NCI-H345 (cell line): ENCODE measurements around the gene FGFR4.
A peak's percentile ranks its signal among the peaks of the same experiment; 100 is the strongest.

Experiments
- DNase-seq: peaks from one replicate; lab custom pipeline; 2025; lab: John Stamatoyannopoulos, UW

The FGFR4 gene

GRCh38 chr5:177103523-177104253 is 17.0 kb downstream of the FGFR4 start:
- DNase-seq, result no peak

DNA sequence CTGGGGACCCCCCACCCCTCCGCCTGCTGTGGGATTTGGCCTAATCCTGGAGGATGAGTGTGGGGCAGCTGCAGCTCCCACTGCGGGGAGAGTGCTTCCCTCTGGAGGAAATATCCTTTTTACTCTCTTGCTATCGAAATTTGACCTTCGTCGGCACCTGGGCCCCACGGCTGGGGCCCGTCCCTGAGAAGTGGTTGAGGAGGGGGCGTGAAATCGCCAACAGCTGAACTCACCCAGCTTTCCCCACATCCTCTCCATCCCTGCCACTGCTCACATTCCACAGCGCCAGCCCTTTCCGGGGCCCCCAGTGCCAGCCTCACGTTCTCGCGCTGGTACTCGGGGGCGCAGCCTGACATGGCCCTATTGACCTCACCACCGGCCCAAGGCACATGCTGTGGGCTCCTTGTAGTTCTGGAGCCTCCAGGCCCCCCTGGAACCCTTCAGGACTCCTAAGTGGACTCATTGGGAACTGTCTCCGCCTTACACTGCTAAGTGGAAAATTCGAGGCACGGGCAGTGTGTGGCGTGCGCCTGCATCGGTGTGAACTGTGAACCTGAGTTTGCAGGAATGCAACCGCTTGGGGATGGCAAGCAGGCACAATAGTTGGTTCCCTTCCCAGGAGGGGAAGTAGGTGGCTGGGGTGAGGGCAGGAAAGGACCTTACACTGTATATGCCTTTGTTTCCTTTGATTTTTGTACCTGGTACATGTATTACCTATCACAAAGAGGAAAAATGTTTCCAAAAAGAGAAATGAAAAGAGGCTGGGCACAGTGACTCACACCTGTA is 19.2 kb downstream of the FGFR4 start:
- no peak for DNase-seq

GRCh38 chr5:177107159-177107558 is 20.4 kb downstream of the FGFR4 start:
- no peak for DNase-seq

DNA sequence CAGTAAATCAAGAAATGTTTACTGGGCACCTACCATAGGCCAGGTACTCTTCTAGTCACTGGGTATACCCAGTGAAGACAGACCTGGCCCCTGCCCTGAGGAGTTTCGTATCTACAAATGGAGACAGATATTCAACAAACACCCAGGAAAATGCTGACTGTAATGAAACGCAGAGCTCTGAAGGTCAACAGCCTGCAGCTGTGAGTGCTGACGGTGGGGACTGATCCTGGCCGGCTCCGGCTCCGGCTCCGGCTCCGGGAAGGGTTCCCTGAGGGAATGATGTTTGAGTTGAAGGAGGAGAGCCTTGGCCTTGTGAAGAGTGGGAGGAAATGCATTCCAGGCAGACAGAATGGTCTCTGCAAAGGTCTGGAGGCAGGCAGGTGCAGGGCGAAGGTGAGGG is 23.1 kb downstream of the FGFR4 start:
- DNase-seq, result no peak

- DNase-seq, result peak; percentile 68
Measured at GRCh38 chr5:177111720-177112394, 25.1 kb downstream of the FGFR4 start.

- no peak for DNase-seq
Measured at GRCh38 chr5:177112589-177113220, 26.0 kb downstream of the FGFR4 start.

DNA sequence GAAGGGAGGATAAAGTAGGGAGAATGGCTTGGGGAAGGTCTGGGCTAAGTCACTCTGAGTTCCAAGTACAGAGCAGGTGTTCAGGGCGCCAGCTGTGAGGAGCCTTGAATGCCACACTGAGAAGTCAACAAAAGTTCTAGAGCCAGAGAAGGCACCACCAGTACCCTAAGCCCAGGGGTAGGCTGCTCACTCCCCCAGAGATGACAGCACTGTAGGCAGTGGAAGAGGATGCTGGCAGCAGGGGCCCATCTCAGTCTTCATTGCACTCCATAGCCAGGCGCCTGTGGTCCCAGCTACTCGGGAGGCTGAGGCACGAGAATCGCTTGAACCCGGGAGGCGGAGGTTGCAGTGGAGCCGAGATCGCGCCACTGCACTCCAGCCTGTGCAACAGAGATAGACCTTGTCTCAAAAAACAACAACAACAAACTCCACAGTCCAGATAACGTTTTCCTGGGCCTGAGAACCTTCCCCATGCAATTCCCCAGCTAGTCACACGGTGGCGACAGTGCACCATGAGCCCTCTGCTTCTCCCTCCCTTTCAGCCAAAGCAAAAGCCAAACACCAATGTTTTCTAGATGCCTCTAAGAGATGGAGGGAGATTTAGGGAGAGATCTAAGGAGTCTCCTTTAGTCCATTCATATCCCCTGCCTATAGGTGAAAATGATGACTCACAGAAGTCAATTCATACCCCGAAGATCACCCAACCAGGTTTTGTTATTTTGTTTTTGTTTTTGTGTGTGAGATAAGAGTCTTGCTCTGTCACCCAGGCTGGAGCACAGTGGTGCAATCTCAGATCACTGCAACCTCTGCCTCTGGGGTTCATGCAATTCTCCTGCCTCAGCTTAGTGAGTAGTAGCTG is 27.1 kb downstream of the FGFR4 start:
- peak; percentile 77 for DNase-seq

- no peak for DNase-seq
Measured at GRCh38 chr5:177116631-177117373, 30.1 kb downstream of the FGFR4 start.

DNA sequence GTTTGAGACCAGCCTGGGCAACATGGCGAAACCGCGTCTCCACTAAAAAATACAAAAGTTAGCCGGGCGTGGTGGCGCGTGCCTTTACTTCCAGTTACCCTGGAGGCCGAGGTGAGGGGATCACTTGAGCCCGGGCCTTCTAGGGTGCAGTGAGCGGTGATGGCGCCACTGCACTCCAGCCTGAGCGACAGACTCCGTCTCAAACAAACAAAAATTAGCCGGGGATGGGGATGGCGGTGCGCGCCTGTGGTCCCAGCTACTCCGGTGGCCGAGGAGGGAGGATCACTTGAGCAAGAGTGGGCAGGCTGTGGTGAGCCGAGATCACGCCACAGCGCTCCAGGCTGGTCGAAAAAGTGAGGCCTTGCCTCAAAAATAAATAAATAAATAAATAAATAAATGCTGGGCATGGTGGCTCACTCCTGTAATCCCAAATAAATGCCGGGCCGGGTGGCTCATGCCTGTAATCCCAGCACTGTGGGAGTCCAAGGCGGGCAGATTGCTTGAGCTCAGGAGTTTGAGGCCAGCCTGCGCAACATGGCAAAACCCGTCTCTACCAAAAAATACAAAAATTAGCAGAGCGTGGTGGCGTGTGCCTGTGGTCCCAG is 30.8 kb downstream of the FGFR4 start:
- no peak for DNase-seq

DNA sequence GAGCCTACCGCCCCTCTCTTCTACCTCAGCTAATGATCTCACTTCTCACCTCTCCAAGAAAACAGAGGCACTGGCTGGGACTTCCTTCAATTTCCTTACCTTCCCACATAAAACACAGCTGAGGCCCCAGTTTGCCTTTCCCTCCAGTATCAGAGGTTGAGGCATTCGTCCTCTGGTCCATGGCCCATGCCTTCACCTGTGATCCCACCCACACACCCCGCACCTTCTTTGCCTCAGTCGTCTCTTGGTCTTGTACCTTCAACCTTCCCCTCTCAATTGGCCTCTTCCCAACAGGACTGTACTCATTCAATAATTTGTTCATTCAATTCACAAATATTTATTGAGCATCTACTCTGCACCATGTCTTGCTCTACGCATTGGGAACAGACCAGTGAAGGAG is 35.9 kb downstream of the FGFR4 start:
- no peak for DNase-seq

DNA sequence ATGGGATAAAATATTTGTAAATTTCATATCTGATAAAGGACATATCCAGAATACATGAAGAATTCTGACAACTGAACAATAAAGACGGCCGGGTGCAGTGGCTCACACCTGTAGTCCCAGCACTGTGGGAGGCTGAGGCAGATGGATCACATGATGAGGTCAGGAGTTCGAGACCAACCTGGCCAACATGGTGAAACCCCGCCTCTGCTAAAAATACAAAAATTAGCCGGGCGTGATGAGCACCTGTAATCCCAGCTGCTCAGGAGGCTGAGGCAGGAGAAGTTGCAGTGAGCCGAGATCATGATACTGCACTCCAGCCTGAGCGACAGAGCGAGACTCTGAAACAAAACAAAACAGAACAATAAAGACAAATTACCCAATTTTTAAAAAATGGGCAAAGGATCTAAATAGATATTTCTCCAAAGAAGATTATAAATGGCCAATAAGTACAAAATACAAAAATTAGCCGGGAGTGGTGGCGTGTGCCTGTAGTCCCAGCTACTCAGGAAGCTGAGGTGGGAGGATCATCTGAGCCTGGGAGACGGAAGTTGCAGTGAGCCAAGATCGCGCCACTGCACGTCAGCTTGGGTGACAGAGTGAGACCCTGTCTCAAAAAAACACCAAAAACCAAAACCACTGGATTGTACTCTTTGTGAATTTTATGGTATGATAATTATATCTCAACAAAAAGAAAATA is 37.2 kb downstream of the FGFR4 start:
- no peak for DNase-seq

GRCh38 chr5:177124486-177124991 is 37.8 kb downstream of the FGFR4 start:
- DNase-seq, result no peak

- no peak for DNase-seq
Measured at GRCh38 chr5:177126771-177127170, 40.1 kb downstream of the FGFR4 start.

- no peak for DNase-seq
Measured at GRCh38 chr5:177128551-177128981, 41.9 kb downstream of the FGFR4 start.

- DNase-seq, result no peak
Measured at GRCh38 chr5:177130211-177131018, 43.7 kb downstream of the FGFR4 start.

DNA sequence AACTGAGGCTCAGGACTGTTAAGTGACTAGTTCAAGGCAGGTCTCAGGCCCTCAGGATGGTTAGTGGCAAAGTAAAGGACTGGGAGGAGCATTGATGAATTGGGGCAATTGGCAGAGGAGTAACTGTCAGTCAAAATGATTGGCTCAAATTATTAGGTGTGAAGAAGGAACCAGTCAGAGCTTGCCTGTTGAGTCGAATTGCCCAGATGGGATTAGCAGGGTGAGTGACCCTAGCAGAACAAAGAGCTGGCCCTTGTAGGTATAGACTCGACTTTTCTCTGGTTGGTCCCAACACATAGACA is 44.3 kb downstream of the FGFR4 start:
- no peak for DNase-seq

GRCh38 chr5:177131352-177132135 is 44.8 kb downstream of the FGFR4 start:
- DNase-seq, result no peak
